ENCODE results near the gene OPTN. TPM values are rescaled to one million over a fixed set of nuclear protein-coding genes. Genes with fewer than 3 reads are reported as not detected.
"Not testable (repeated sequence)": the region's sequence is repeated elsewhere in the genome, so short reads cannot be mapped to it uniquely, and the experiment has no call there.

OPTN gene
- total and polyA plus RNA-seq, 4 donors: 23.0 to 45.6 (median 37.7) TPM

- DNase-seq (no peak), ATAC-seq (ENCODE audit: insufficient read depth, low FRiP score) (no peak)
- Histone ChIP-seq H3K27ac (ENCODE audit: low read depth in 1 of 2, low read length in 1 of 2) (no peak overlapping the region), H3K36me3 (ENCODE audit: control insufficient read depth in 4 of 4, insufficient read depth in 4 of 4, low read length in 4 of 4) (no peaks in the 10 kb centered on the region), H3K4me1 (ENCODE audit: control insufficient read depth in 5 of 5, insufficient read depth in 5 of 5, low read length in 5 of 5) (peaks cover 0 to 1% (median 0%) of the 10 kb centered on the region in 5 donors), H3K9ac (ENCODE audit: insufficient read depth in 1 of 2, low read length in 2 of 2) (no peak overlapping the region), H3K9me3 (ENCODE audit: control insufficient read depth in 4 of 4, insufficient read depth in 3 of 4, low read length in 3 of 4) (peaks cover 0 to 2% (median 0%) of the 10 kb centered on the region in 4 donors), H3K4me3 (no peak overlapping the region), H3K27me3 (ENCODE audit: control insufficient read depth in 3 of 3, insufficient read depth in 3 of 3, low read length in 2 of 3) (no peaks in the 10 kb centered on the region)
- WGBS, 2 donors: 84 to 95% methylated on average over 2 of the region's 2 CpGs
- TF ChIP-seq CTCF (IDR thresholded peaks at IDR 0.05; ENCODE audit: control extremely low read depth, extremely low read depth): no peak
Observed at GRCh38 chr10:13090289-13090688, 9.7 kb upstream of the OPTN start.

- DNase-seq: no peak
Observed at GRCh38 chr10:13091801-13092200, 8.2 kb upstream of the OPTN start.

GRCh38 chr10:13092291-13093102 lies 7.5 kb upstream of the OPTN start:
- Histone ChIP-seq H3K9ac (ENCODE audit: insufficient read depth in 1 of 2, low read length in 2 of 2) (no peak overlapping the region), H3K4me3 (no peak overlapping the region), H3K4me1 (ENCODE audit: control insufficient read depth in 5 of 5, insufficient read depth in 5 of 5, low read length in 5 of 5) (peaks cover 0 to 1% (median 0%) of the 10 kb centered on the region in 5 donors), H3K27ac (ENCODE audit: low read depth in 1 of 2, low read length in 1 of 2) (no peak overlapping the region), H3K27me3 (ENCODE audit: control insufficient read depth in 3 of 3, insufficient read depth in 3 of 3, low read length in 2 of 3) (peaks cover 0 to 5% (median 0%) of the 10 kb centered on the region in 3 donors), H3K36me3 (ENCODE audit: control insufficient read depth in 4 of 4, insufficient read depth in 4 of 4, low read length in 4 of 4) (no peaks in the 10 kb centered on the region), H3K9me3 (ENCODE audit: control insufficient read depth in 4 of 4, insufficient read depth in 3 of 4, low read length in 3 of 4) (peaks cover 0 to 2% (median 0%) of the 10 kb centered on the region in 4 donors)
- TF ChIP-seq CTCF (IDR thresholded peaks at IDR 0.05; ENCODE audit: control extremely low read depth, extremely low read depth): no peak
- WGBS, 2 donors: 86 to 89% methylated on average over 7 of the region's 7 CpGs
- no peak for ATAC-seq (ENCODE audit: insufficient read depth, low FRiP score)
- DNase-seq: no peak

More at GRCh38 chr10:13091801-13092200, 8.2 kb upstream of the OPTN start:
- peaks cover 0 to 2% (median 0%) of the 10 kb centered on the region in 4 donors for H3K9me3 ChIP-seq (ENCODE audit: control insufficient read depth in 4 of 4, insufficient read depth in 3 of 4, low read length in 3 of 4)
- no peak overlapping the region for H3K4me3 ChIP-seq
- 73 to 90% methylated on average over 3 of the region's 3 CpGs for WGBS, 2 donors
- H3K36me3 ChIP-seq (ENCODE audit: control insufficient read depth in 4 of 4, insufficient read depth in 4 of 4, low read length in 4 of 4): no peaks in the 10 kb centered on the region
- H3K27me3 ChIP-seq (ENCODE audit: control insufficient read depth in 3 of 3, insufficient read depth in 3 of 3, low read length in 2 of 3): peaks cover 0 to 1% (median 0%) of the 10 kb centered on the region in 3 donors
- no peak overlapping the region for H3K9ac ChIP-seq (ENCODE audit: insufficient read depth in 1 of 2, low read length in 2 of 2)
- ATAC-seq (ENCODE audit: insufficient read depth, low FRiP score): no peak
- H3K27ac ChIP-seq (ENCODE audit: low read depth in 1 of 2, low read length in 1 of 2): no peak overlapping the region
- peaks cover 0 to 1% (median 0%) of the 10 kb centered on the region in 5 donors for H3K4me1 ChIP-seq (ENCODE audit: control insufficient read depth in 5 of 5, insufficient read depth in 5 of 5, low read length in 5 of 5)
- no peak for TF ChIP-seq CTCF (IDR thresholded peaks at IDR 0.05; ENCODE audit: control extremely low read depth, extremely low read depth)

- H3K27ac ChIP-seq (ENCODE audit: low read depth in 1 of 2, low read length in 1 of 2); H3K27me3 ChIP-seq (ENCODE audit: control insufficient read depth in 3 of 3, insufficient read depth in 3 of 3, low read length in 2 of 3); H3K9me3 ChIP-seq (ENCODE audit: control insufficient read depth in 4 of 4, insufficient read depth in 3 of 4, low read length in 3 of 4); ATAC-seq (ENCODE audit: insufficient read depth, low FRiP score); H3K4me1 ChIP-seq (ENCODE audit: control insufficient read depth in 5 of 5, insufficient read depth in 5 of 5, low read length in 5 of 5); DNase-seq; H3K36me3 ChIP-seq (ENCODE audit: control insufficient read depth in 4 of 4, insufficient read depth in 4 of 4, low read length in 4 of 4); H3K4me3 ChIP-seq; H3K9ac ChIP-seq (ENCODE audit: insufficient read depth in 1 of 2, low read length in 2 of 2): not testable (repeated sequence)
- 94% methylated on average over 4 of the region's 4 CpGs for WGBS, 2 donors
Observed at GRCh38 chr10:13094082-13094481, 5.9 kb upstream of the OPTN start.

All from lung (tissue), 12 donors.